GM18517 (cell line): Measurements from ENCODE around the gene DHRS3.
"Not testable (repeated sequence)": the region's sequence is repeated elsewhere in the genome, so short reads cannot be mapped to it uniquely, and the experiment has no call there.

ENCODE experiments used
- ATAC-seq: cut with Tn5 transposase; IDR thresholded peaks from one replicate; pipeline ENCODE4 v1.9.1; 2021; ENCODE audit warnings: mild to moderate bottlenecking, moderate library complexity; ENCODE audit not compliant: unreplicated experiment

DHRS3 gene

GRCh38 chr1:12580054-12580887, 37.7 kb downstream of the DHRS3 start:
- no peak for ATAC-seq

GRCh38 chr1:12578860-12579422, 39.1 kb downstream of the DHRS3 start:
- no peak for ATAC-seq

- no peak for ATAC-seq
Observed at GRCh38 chr1:12577020-12577419, 41.0 kb downstream of the DHRS3 start.

GRCh38 chr1:12574757-12575139, 43.3 kb downstream of the DHRS3 start:
- ATAC-seq, result no peak

- no peak for ATAC-seq
Observed at GRCh38 chr1:12573015-12573825, 44.8 kb downstream of the DHRS3 start.

- ATAC-seq, result no peak
Observed at GRCh38 chr1:12572522-12572921, 45.5 kb downstream of the DHRS3 start.

GRCh38 chr1:12570291-12570690, 47.7 kb downstream of the DHRS3 start:
- no peak for ATAC-seq

- no peak for ATAC-seq
Observed at GRCh38 chr1:12568009-12568767, 49.8 kb downstream of the DHRS3 start.

- ATAC-seq, result no peak
Observed at GRCh38 chr1:12567288-12567819, 50.7 kb downstream of the DHRS3 start.

- no peak for ATAC-seq
Observed at GRCh38 chr1:12566484-12567287, 51.3 kb downstream of the DHRS3 start.

- no peak for ATAC-seq
Observed at GRCh38 chr1:12565966-12566352, 52.1 kb downstream of the DHRS3 start.

- no peak for ATAC-seq
Observed at GRCh38 chr1:12565094-12565965, 52.7 kb downstream of the DHRS3 start.

GRCh38 chr1:12564251-12564650, 53.8 kb downstream of the DHRS3 start:
- not testable (repeated sequence) for ATAC-seq

GRCh38 chr1:12562955-12563576, 54.9 kb downstream of the DHRS3 start:
- ATAC-seq, result no peak

- ATAC-seq, result no peak
Observed at GRCh38 chr1:12561121-12561520, 56.9 kb downstream of the DHRS3 start.

GRCh38 chr1:12556957-12557935, 60.8 kb downstream of the DHRS3 start:
- ATAC-seq, result no peak

GRCh38 chr1:12556368-12556930, 61.6 kb downstream of the DHRS3 start:
- ATAC-seq, result no peak
